GM19372 (cell line): ENCODE results near the gene PGD.
A peak's percentile ranks its signal among the peaks of the same experiment; 100 is the strongest.
"Not testable (repeated sequence)": the region's sequence is repeated elsewhere in the genome, so short reads cannot be mapped to it uniquely, and the experiment has no call there.

ENCODE experiments used
- ATAC-seq: cut with Tn5 transposase; IDR thresholded peaks from one replicate; pipeline ENCODE4 v1.9.1; 2021; ENCODE audit warnings: mild to moderate bottlenecking, low read depth, moderate library complexity; ENCODE audit not compliant: unreplicated experiment

PGD gene

DNA sequence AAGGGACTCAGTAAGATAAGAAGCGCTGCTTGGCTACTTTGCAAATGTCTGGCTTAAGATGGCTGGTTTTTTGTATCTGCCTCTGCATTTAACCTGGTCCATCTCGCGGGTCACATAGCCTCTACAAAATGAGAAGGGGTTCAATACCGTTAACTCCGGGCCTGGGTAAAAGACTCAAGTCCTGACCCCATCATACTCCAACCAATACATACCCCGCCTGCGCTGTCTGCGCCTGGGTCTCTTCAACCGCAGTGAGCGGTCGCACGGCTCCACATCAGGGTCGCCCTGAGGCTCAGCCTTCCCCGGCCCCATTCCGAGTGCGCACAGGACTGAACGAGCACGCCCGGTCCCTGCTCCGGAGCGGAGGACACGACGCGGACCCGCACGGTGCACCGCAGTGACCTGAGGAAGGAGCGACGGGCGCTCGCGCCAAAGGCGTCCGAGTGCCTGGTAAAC, 558 bp upstream of the PGD start:
- no peak for ATAC-seq

DNA sequence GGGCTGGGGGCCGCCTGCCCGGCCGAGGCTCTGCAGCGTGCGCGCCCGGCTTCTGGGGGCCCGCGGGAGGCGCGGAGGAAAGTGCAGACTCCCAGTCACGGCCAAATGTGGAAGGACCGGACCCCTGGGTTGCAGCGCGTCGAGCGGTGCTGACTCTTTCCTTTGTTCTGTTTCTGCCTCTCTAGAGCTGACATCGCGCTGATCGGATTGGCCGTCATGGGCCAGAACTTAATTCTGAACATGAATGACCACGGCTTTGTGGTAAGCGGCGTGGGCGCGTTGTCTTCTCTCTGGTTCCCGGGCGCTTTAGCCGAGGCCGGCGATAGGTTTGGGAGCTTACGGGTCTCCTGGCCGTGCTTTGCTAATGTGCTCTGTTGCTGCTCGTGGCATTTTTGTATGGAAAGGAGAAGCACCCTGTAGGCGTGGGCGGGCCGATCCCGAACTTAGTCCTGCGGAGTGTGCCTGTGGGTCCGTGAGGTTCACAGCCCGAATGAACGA, 629 bp downstream of the PGD start:
- peak; percentile 2 for ATAC-seq

DNA sequence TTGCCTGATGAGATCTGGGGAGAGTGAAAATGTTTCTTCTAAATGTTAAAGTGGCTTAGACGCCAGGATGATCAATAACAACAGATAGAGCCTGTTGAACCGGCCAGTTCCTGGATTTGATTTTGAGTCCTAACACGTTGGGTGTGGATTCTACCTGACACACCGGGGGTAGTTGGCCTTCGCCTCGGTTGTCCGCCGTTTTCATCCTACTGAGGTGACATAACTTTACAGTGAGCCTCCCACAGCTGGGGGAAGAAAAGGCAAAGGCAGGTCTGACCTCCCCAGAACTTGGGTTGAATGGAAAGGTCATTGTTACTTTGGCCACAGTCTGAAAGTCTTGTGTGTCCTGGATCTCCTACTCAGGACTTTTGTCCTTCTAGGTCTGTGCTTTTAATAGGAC, 1.1 kb downstream of the PGD start:
- ATAC-seq, result no peak

DNA sequence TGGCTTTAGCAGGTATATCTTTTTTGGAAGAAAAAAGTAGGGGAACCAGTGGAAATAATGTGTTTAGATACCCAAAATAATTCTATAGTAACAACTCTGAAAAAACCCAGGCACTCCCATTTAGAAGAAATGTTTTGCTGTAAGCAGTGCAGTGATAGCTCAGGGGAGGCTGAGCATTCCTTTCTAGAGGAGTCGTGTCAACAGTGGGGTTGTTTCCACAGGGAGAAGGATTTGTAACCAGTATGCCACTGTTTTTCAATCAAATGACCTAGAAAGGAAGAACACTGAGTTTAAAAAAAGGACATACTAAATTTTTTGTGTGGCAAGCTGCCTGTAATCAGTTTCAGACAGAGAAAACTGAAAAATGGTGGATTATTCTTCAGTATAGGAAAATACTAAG, 2.4 kb downstream of the PGD start:
- ATAC-seq, result no peak

DNA sequence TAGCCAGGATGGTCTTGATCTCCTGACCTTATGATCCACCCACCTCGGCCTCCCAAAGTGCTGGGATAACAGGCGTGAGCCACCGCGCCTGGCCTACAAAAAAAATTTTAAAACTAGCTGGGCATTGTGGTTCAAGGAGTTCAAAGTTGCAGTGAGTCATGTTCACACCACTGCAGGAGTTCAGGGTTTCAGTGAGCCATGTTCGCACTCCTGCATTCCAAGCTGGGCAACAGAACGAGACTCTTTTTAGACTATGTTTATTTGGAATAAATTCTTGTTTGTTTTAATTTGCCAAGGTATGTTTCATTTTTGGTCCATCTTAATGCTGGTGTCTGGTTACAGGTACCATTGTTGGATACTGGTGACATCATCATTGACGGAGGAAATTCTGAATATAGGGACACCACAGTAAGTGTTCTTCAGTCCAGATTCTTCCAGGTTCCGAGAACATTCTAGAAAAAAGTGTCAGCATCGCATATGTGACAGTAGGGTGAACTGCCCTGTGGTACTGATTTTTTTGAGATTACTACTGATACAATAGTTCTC, 3.9 kb downstream of the PGD start:
- ATAC-seq, result no peak

DNA sequence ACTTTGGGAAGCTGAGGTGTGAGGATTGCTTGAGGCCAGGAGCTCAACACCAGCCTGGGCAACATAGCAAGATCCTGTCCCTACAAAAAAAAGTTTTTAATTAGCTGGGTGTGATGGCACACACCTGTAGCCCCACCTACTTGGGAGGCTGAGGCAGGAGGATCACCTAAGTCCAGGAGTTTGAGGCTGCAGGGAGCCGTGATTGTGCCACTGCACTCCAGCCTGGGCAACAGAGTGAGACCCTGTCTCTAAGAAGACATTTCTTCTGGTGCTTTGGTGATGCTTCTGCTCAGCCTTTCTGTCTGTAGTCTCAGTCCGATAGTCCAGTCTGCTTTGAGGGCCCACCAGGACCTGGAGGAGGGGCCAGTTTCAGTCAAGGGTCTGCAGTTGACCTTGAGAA, 8.3 kb downstream of the PGD start:
- no peak for ATAC-seq

DNA sequence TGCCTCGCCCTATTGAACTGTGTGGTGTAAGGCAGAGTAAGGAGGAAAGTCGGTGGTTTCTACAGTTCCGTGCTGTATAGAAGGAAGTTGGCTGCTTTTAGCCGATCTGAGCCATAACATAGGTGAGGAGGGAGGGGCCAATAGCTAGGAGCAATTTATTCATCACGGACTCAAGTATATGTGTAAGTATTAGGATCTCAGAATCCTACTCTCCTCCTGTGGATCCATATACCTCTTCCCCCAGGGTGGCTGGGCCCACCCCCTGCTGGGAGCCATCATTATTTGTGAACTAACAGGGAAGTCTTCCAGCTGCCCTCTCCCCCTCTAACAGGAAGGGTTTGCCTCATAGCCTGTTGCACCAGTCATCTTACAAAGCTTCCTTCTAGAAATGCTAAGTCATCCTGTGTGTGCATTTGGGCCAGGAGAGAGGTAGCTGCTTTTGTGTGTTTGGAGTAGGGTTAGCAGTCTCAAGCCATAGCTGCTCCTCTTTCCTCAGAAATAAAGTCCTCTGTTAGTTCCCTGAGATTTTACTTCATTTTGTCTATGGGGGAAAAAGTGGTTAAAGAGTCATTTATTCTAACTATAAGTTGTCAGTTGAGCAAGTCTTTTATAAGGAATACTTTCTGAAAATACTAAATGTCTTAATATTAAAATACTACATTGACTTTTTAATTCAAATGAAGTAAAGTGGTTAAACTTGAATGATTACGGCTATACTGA, 16.5 kb downstream of the PGD start:
- ATAC-seq, result no peak

DNA sequence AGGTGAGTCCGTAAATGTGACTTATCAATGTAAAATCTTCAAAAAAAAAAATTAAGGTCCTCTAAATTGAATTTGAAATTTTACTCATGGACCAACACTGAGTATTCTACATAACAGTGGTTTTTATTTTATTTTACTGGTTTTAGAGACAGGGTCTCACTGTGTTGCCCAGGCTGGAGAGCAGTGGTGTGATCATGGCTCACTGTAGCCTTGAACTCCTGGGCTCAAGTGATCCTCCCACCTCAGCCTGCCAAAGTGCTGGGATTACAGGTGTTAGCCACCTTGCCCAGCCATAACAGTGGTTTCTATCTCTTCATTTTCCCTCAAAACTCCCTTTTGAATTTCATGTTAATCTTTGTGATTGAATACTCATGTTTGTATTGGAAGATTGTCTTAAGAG, 17.1 kb downstream of the PGD start:
- ATAC-seq, result not testable (repeated sequence)

DNA sequence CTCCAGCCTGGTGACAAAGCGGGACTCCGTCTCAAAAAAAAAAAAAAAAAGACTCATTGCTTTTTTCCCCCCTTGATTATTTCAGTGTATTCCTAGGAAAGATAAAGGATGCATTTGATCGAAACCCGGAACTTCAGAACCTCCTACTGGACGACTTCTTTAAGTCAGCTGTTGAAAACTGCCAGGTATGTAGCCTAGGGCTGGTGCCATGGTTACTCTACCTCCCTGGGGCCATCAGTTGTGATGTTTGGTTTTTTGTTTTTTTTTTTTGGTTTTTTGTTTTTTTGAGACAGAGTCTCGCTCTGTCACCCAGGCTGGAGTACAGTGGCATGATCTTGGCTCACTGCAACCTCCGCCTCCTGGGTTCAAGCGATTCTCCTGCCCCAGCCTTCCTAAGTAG, 19.9 kb downstream of the PGD start:
- ATAC-seq, result not testable (repeated sequence)

DNA sequence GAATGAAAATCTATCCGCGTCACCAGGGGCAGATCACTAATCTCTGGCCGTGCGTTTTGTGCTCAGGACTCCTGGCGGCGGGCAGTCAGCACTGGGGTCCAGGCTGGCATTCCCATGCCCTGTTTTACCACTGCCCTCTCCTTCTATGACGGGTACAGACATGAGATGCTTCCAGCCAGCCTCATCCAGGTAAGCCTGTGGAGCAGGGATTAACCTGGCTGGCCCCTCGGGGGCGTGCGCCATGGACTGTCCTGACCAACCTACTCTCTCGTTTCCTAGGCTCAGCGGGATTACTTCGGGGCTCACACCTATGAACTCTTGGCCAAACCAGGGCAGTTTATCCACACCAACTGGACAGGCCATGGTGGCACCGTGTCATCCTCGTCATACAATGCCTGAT, 20.5 kb downstream of the PGD start:
- no peak for ATAC-seq

DNA sequence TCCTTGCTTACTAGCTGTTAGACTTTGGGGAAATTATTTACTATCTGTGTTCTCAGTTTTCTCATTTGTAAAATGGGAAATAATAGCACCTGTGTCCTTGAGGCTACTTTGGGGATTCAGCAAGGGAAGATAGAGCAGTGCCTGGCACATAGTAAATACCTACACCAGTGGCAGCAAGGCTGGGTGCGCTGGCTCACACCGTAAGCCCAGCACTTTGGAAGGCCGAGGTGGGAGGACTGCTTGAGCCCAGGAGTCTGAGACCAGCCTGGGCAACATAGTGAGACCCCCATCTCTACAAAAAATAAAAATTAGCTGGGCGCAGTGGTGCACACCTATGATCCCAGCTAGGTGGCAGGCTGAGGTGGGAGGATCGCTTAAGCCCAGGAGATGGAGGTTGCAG, 22.8 kb downstream of the PGD start:
- ATAC-seq, result no peak

DNA sequence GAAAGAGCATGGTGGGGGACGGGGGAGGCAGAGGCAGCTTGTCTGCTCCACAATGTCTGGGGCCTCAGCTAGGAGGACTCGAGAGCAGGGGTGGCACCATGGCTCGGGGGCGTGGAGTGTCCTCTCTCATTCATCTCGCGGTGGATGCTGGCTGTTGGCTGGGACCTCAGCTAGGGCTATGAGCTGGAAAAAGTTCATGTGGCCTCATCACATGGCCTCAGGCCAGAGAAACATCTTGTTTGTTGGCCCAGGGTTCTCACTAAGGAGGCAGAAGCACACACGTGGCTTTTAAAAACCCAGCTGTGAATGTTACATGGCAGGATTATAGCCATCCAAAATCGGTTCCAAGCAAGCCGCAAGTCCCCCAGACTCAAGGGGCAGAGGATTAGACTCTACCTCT, 25.2 kb downstream of the PGD start:
- no peak for ATAC-seq

DNA sequence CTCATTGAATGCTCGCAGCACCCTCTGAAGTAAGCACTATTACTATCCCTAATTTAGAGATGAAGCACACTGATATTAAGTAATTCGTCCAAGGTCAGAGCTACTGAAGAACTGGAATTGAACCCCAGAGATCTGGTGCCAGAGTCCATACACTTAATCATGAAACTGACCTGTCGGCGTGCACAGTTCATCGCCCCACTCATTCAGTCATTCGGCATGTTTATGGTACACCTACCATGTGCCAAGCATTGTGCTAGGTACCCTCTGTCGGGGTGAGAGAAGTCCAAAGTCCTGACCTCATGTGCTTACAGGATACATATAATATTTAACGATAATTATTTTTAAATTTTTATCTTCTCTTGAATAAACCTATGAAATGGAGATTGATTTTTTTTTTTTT, 25.8 kb downstream of the PGD start:
- no peak for ATAC-seq

DNA sequence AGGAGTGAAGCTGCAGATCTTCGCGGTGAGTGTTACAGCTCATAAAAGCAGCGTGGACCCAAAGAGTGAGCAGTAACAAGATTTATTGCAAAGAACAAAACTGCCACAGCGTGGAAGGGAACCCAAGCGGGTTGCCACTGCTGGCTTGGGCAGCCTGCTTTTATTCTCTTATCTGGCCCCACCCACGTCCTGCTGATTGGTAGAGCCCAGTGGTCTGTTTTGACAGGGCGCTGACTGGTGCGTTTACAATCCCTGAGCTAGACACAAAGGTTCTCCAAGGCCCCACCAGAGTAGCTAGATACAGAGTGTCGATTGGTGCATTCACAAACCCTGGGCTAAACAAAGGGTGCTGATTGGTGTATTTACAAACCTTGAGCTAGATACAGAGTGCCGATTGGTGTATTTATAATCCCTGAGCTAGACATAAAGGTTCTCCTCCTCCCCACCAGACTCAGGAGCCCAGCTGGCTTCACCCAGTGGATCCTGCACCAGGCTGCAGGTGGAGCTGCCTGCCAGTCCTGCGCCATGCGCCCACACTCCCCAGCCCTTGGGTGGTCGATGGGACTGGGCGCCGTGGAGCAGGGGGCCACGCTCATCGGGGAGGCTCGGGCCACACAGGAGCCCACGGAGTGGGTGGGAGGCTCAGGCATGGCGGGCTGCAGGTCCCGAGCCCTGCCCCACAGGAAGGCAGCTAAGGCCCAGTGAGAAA, 27.1 kb downstream of the PGD start:
- not testable (repeated sequence) for ATAC-seq

DNA sequence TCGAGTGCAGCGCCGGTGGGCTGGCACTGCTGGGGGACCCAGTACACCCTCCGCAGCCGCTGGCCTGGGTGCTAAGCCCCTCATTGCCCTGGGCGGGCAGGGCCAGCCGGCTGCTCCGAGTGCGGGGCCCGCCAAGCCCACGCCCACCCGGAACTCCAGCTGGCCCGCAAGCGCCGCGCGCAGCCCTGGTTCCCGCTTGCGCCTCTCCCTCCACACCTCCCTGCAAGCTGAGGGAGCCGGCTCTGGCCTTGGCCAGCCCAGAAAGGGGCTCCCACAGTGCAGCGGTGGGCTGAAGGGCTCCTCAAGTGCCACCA, 27.6 kb downstream of the PGD start:
- ATAC-seq, result not testable (repeated sequence)

DNA sequence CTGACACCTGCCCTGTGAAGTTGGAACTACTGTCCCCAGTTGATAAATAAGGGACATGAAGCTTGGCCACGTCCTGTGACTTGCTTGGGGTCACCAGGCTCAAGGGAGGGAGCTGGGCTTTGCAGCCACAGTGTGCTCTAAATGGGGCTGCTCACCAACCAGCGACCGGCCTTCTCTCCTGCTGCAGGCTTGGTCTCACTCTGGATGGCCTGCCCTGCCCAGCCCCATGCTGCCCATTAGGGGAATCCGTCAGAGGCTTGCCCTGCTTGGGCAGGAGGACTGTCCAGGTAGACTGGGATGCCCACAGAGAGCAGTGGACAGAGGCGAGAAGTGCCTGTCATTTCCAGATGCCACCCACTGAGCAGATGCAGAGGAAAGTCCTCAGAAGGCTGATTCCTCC, 30.1 kb downstream of the PGD start:
- no peak for ATAC-seq

DNA sequence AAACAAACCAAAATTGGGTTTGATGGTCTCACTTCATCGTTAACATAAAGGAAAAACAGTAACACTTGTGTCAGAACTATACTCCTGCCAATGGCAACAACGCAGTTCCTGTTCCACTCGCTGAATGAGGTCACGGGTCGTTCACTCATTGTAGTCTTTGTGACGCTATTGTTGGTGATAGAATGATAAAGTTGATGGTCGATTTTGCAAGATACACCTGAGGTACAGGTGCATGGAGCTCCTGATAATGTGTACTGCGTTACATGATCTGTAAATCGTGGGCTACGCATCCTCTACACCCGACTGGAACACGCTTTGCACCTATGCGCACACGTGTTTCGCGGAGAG, 31.0 kb downstream of the PGD start:
- ATAC-seq, result no peak

DNA sequence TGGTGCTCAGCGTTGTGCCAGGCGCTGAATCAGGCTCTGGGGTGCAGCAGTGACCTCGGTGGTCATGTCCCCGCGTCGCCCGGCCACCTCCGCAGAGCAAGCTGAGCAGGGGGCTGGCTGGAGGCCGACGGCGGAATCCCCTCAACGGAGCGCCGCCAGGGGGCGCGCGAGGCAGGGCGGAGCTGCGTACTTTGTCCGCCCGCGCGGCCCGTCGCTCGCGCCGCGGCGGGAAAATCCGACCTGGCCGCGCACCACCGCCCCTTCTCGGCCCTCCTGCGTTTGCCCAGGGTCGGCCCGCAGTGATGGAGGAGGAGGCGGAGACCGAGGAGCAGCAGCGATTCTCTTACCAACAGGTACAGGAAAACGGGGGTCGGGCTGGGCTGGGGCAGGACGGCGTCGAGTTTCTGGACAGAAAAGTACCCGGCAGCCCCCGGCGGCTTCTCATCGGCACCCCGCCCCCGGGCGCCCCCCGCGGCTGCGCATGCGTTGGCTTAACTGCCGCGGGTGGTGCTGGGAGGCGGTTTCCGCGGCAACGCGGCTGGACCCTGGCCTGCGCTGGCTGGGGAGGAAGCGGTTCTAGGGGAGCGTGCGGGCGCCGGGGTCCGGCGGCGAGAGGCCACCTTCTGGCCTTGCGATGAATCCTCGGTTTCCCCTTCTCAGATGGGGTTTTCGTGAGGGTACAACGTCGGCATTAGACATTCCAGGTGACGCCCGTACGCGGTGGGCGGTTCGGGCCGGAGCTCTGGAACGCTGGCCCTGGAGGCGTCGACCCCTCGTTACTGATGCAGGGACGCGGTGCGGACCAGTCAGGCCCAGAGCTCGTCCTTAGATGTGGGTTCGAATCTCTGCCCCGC, 31.6 kb downstream of the PGD start, which contains the start of gene CENPS:
Gene CENPS, plus strand, starts transcription at position 218 of the 854 bp plus-strand sequence. Its CDS starts 85 bp downstream, at position 303.
- ATAC-seq, result peak; percentile 80

DNA sequence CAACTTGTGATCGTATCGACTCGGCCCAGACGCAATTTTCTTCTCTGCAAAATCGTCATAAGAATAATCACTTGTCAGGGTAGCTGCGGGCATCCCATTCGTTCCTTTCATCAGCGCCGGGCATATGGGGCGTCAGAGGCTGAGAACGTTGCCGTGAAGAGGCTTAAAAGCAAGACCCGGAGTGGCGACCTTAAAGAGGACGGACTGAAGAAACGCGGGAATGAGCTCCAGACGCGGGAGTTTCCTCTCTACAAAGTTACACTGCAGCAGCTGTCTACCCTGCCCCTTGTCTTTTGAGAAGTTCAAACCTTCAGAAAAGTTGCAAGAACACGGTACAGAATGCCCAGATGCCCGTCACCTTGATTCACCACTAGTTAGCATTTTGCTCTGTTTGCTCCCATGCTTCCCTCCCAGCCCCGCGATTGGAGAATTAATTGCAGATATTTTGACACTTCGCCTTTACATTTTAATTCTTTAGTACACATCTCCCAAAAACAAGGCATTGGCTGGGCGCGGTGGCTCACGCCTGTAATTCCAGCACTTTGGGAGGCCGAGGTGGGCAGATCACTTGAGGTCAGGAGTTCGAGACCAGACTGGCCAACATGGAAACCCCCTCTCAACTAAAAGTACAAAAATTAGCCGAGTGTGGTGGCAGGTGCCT, 32.3 kb downstream of the PGD start:
- ATAC-seq, result no peak

DNA sequence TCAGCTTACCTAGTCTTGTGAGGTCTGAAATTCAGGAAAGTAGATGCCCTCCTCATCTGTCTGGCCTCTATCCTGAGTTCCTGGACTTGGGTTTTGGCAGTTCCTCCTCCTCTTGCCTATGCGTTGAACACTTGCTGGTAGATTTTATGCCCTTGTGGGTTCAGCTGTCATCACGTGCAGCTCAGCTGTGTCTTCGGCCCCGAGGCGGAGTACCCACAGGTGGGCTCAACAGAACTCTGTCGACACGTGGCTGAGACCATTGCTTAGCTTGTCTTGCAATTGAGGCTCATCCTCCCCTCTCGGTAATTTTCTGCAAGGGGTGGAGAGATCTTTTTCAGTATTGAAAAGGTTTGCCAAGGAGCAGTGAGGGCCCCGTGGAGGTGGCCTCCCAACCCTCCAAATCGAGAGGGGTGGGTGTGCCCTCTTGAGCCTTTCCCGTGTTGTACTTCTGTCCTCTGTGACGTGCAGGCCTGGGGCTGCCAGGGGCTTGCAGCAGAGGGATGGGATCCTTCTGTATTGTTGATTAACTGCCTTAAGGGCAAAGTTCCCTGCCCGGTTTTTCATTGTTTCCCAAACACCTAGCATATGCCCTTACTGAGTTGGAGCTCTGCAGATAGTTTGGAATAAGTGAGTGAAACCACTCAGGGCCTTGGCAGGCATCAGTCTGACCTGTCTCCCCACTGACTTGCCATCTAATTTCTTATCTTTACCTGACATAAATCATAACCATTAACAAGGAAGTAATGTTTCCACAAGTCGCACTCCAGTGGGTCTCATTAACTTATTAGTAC, 34.2 kb downstream of the PGD start:
- no peak for ATAC-seq
